Left ventricle myocardium inferior (tissue), 1 donor: ENCODE data around the gene CD93. TPM values are rescaled to one million over a fixed set of nuclear protein-coding genes. Genes with fewer than 3 reads are reported as not detected.

Source experiments
- DNase-seq: peaks from one replicate; pipeline ENCODE4 v3.0.0-alpha.2; 2020
- H3K27ac ChIP-seq: fragments of 200-600 bp; replicated peaks from 2 replicates; pipeline ENCODE4 v1.8.0; 2021
- H3K27me3 ChIP-seq: fragments of 200-600 bp; 2 replicates; pipeline ENCODE4 v1.8.0; 2021; ENCODE audit warnings: low read depth
- H3K36me3 ChIP-seq: fragments of 200-600 bp; 2 replicates; pipeline ENCODE4 v1.8.0; 2021
- H3K4me1 ChIP-seq: fragments of 200-600 bp; 2 replicates; pipeline ENCODE4 v1.8.0; 2021
- H3K4me3 ChIP-seq: fragments of 200-600 bp; 2 replicates; pipeline ENCODE4 v1.8.0; 2021; ENCODE audit warnings: mild to moderate bottlenecking, moderate library complexity
- H3K9me3 ChIP-seq: fragments of 200-600 bp; replicated peaks from 2 replicates; pipeline ENCODE4 v1.8.0; 2021
- CTCF ChIP-seq: fragments of 200-600 bp; IDR thresholded peaks from 2 replicates; pipeline ENCODE4 v1.8.0; 2021; ENCODE audit warnings: antibody characterized with exemption, mild to moderate bottlenecking, borderline replicate concordance
- intact Hi-C: fragments of 100-400 bp; cut with micrococcal nuclease; formaldehyde crosslinking; loops from one replicate; pipeline ENCODE4 v1.11.0; 2022
- total RNA-seq: library from RNA; stranded (reverse); fragmentation: NEBNext Ultra II Directional; extraction: Animal tissue kit (Norgen Biotek cat#: 25700); gene quantifications from one replicate; pipeline ENCODE4 v1.2.1, GENCODE V29; 2021
- donor health status: DM: no; HTN: yes; CAD: no; lungs with severe emphysema.

Gene CD93
- total RNA-seq, 1 donor from 2014 or later, result 35.7 TPM

- H3K36me3 ChIP-seq, result no peaks in the 10 kb centered on the region
- intact Hi-C loops, result no loop called here
Measured at GRCh38 chr20:23068283-23068682, 17.8 kb downstream of the CD93 start.

GRCh38 chr20:23066772-23067171, 19.4 kb downstream of the CD93 start:
- no peak overlapping the region for H3K4me3 ChIP-seq
- H3K27me3 ChIP-seq, result no peaks in the 10 kb centered on the region
- no peak for TF ChIP-seq CTCF
- intact Hi-C loops, result no loop called here
- H3K4me1 ChIP-seq, result peaks cover 20% of the 10 kb centered on the region
- no peak for DNase-seq
- H3K36me3 ChIP-seq, result no peaks in the 10 kb centered on the region
- no peaks in the 10 kb centered on the region for H3K9me3 ChIP-seq
- no peak overlapping the region for H3K27ac ChIP-seq

More at GRCh38 chr20:23068283-23068682, 17.8 kb downstream of the CD93 start:
- Histone ChIP-seq H3K4me1 (peaks cover 5% of the 10 kb centered on the region), H3K27ac (no peak overlapping the region), H3K27me3 (no peaks in the 10 kb centered on the region), H3K4me3 (no peak overlapping the region), H3K9me3 (no peaks in the 10 kb centered on the region)
- TF ChIP-seq CTCF, result no peak
- DNase-seq, result no peak

- intact Hi-C loops, result no loop called here
- H3K36me3 ChIP-seq, result no peaks in the 10 kb centered on the region
- H3K4me3 ChIP-seq, result no peak overlapping the region
- no peak for DNase-seq
- H3K4me1 ChIP-seq, result peaks cover 33% of the 10 kb centered on the region
- H3K27me3 ChIP-seq, result no peaks in the 10 kb centered on the region
- TF ChIP-seq CTCF, result no peak
- no peaks in the 10 kb centered on the region for H3K9me3 ChIP-seq
- no peak overlapping the region for H3K27ac ChIP-seq
Measured at GRCh38 chr20:23065266-23066201, 20.6 kb downstream of the CD93 start.

GRCh38 chr20:23063581-23063980, 22.5 kb downstream of the CD93 start:
- no peak for DNase-seq
- H3K27ac ChIP-seq, result peak overlapping the region; percentile 68
- intact Hi-C loops, result no loop called here
- H3K27me3 ChIP-seq, result no peaks in the 10 kb centered on the region
- no peaks in the 10 kb centered on the region for H3K9me3 ChIP-seq
- no peak overlapping the region for H3K4me3 ChIP-seq
- peaks cover 44% of the 10 kb centered on the region for H3K4me1 ChIP-seq
- H3K36me3 ChIP-seq, result no peaks in the 10 kb centered on the region
- TF ChIP-seq CTCF, result no peak

- H3K36me3 ChIP-seq, result no peaks in the 10 kb centered on the region
- H3K9me3 ChIP-seq, result no peaks in the 10 kb centered on the region
- intact Hi-C loops, result no loop called here
- peak overlapping the region; percentile 68 for H3K27ac ChIP-seq
- DNase-seq, result no peak
- H3K4me3 ChIP-seq, result no peak overlapping the region
- H3K27me3 ChIP-seq, result no peaks in the 10 kb centered on the region
- H3K4me1 ChIP-seq, result peaks cover 44% of the 10 kb centered on the region
- TF ChIP-seq CTCF, result no peak
Measured at GRCh38 chr20:23063168-23063567, 23.0 kb downstream of the CD93 start.
